Measurements from ENCODE around the gene SLC29A2.

DNA sequence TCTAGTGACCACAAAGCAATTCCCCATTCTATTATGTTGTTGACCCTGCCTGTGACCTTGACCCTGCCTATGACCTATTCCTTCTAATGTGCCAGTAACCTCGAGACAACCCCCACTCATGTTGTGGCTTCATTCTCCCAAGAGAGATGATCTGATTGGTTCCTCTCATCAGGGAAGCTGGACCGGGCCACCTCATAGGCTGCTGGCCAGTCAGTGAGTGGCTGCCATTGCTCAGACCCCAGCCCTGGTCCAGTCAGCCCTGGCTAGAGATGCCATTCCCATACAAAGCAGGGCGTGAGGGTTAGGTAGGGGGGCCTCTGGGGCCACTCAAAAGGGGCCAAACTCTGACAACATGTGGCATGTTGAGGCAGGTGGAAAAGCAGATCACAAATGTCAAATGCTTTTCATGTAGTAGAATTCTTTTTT is 11.9 kb downstream of the SLC29A2 start:
- TF ChIP-seq, protein P1, sequence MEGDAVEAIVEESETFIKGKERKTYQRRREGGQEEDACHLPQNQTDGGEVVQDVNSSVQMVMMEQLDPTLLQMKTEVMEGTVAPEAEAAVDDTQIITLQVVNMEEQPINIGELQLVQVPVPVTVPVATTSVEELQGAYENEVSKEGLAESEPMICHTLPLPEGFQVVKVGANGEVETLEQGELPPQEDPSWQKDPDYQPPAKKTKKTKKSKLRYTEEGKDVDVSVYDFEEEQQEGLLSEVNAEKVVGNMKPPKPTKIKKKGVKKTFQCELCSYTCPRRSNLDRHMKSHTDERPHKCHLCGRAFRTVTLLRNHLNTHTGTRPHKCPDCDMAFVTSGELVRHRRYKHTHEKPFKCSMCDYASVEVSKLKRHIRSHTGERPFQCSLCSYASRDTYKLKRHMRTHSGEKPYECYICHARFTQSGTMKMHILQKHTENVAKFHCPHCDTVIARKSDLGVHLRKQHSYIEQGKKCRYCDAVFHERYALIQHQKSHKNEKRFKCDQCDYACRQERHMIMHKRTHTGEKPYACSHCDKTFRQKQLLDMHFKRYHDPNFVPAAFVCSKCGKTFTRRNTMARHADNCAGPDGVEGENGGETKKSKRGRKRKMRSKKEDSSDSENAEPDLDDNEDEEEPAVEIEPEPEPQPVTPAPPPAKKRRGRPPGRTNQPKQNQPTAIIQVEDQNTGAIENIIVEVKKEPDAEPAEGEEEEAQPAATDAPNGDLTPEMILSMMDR (conservative IDR thresholded peaks at IDR 0.05 in 1 of 2, IDR thresholded peaks at IDR 0.05 in 1 of 2; ENCODE audit: low read depth in 1 of 2, low read length in 2 of 2), result no peak
- TF ChIP-seq EZH2 (IDR thresholded peaks at IDR 0.05; ENCODE audit: low read length, missing control alignments), result no peak

Measured in fibroblast of lung (primary cell).